ENCODE measurements around the gene TTLL5. TPM values are rescaled to one million over a fixed set of nuclear protein-coding genes. Genes with fewer than 3 reads are reported as not detected.

Gene TTLL5
- total and polyA plus RNA-seq, 2 of the 13 experiments (the other 11 are each of a cell fraction or from before 2014, with no cell fraction given): 11.8 to 18.8 TPM

GRCh38 chr14:75685910-75686309, 24.9 kb downstream of the TTLL5 start:
- ATAC-seq (no peak), DNase-seq (ENCODE audit: low spot score) (no peak), FAIRE-seq (no peak)
- POLR2A ChIA-PET: no interaction called here
- CTCF ChIA-PET (ENCODE audit: low intra/inter-chr PET ratio, low total read pairs): no interaction called here
- no TSS peak for BruUV-seq (replicated peaks)
- Histone ChIP-seq H2AFZ (ENCODE audit: low read length) (no peak overlapping the region), H3K9ac (ENCODE audit: insufficient read depth, low read depth, low read length) (no peak overlapping the region), H3K4me1 (ENCODE audit: insufficient read depth, low read length) (no peaks in the 10 kb centered on the region), H3K27ac (ENCODE audit: extremely low read length, insufficient read depth, low read length) (no peak overlapping the region), H3K27me3 (ENCODE audit: control insufficient read depth in 1 of 2, insufficient read depth in 2 of 2, low read length in 2 of 2) (no peaks in the 10 kb centered on the region), H3K79me2 (ENCODE audit: insufficient read depth, low read length) (no peaks in the 10 kb centered on the region), H3K4me2 (ENCODE audit: low read depth, low read length) (no peak overlapping the region), H3K4me3 (replicated peaks in 1 of 3; ENCODE audit: insufficient read depth in 1 of 3, low read depth in 2 of 3, low read length in 3 of 3) (no peak overlapping the region), H3K9me3 (ENCODE audit: low read length) (no peaks in the 10 kb centered on the region), H3K36me3 (replicated peaks in 1 of 2; ENCODE audit: control insufficient read depth in 1 of 2, insufficient read depth in 2 of 2, low read length in 2 of 2) (peaks cover 9 to 35% of the 10 kb centered on the region in 2 experiments; a peak in 4 of 5 replicates), H4K20me1 (ENCODE audit: insufficient read depth, low read length) (no peaks in the 10 kb centered on the region)
- in situ Hi-C loops (cut with HindIII; ENCODE audit: extremely low pct_ligation_motif_present, low pct_unique_long_range_greater_than_20kb): no loop called here
- TF ChIP-seq ZNF232 (CRISPR knock-in tag; IDR thresholded peaks at IDR 0.05; ENCODE audit: borderline replicate concordance) (no peak), NR2F1 (CRISPR knock-in tag; IDR thresholded peaks at IDR 0.05) (no peak), MLX (CRISPR knock-in tag; IDR thresholded peaks at IDR 0.05) (no peak), ZNF784 (CRISPR knock-in tag; IDR thresholded peaks at IDR 0.05; ENCODE audit: borderline replicate concordance) (no peak), GPN1 (CRISPR knock-in tag; IDR thresholded peaks at IDR 0.05; ENCODE audit: borderline replicate concordance) (no peak), SMARCE1 (IDR thresholded peaks at IDR 0.05; ENCODE audit: borderline replicate concordance) (no peak), ZNF737 (CRISPR knock-in tag; IDR thresholded peaks at IDR 0.05; ENCODE audit: borderline replicate concordance) (no peak)
- intact Hi-C loops (cut with micrococcal nuclease; ENCODE audit: unreplicated experiment): no loop called here
- WGBS (ENCODE audit: low lambda C conversion rate): 61% methylated on average over 2 of the region's 2 CpGs

- ATAC-seq (no peak), DNase-seq (ENCODE audit: low spot score) (no peak), FAIRE-seq (no peak)
- Histone ChIP-seq H3K4me3 (replicated peaks in 1 of 3; ENCODE audit: insufficient read depth in 1 of 3, low read depth in 2 of 3, low read length in 3 of 3) (no peak overlapping the region), H2AFZ (ENCODE audit: low read length) (no peak overlapping the region), H3K79me2 (ENCODE audit: insufficient read depth, low read length) (no peaks in the 10 kb centered on the region), H3K9me3 (ENCODE audit: low read length) (no peaks in the 10 kb centered on the region), H3K4me1 (ENCODE audit: insufficient read depth, low read length) (no peaks in the 10 kb centered on the region), H3K27ac (ENCODE audit: extremely low read length, insufficient read depth, low read length) (no peak overlapping the region), H3K9ac (ENCODE audit: insufficient read depth, low read depth, low read length) (no peak overlapping the region), H3K36me3 (replicated peaks in 1 of 2; ENCODE audit: control insufficient read depth in 1 of 2, insufficient read depth in 2 of 2, low read length in 2 of 2) (peaks cover 9 to 39% of the 10 kb centered on the region in 2 experiments; a peak in 4 of 5 replicates), H3K4me2 (ENCODE audit: low read depth, low read length) (no peak overlapping the region), H4K20me1 (ENCODE audit: insufficient read depth, low read length) (no peaks in the 10 kb centered on the region), H3K27me3 (ENCODE audit: control insufficient read depth in 1 of 2, insufficient read depth in 2 of 2, low read length in 2 of 2) (no peaks in the 10 kb centered on the region)
- 96% methylated on average over 2 of the region's 2 CpGs for WGBS (ENCODE audit: low lambda C conversion rate)
- ChIA-PET CTCF (ENCODE audit: low intra/inter-chr PET ratio, low total read pairs) (no interaction called here), POLR2A (no interaction called here)
- in situ Hi-C loops (cut with HindIII; ENCODE audit: extremely low pct_ligation_motif_present, low pct_unique_long_range_greater_than_20kb) (no loop called here), intact Hi-C loops (cut with micrococcal nuclease; ENCODE audit: unreplicated experiment) (no loop called here)
- BruUV-seq (replicated peaks): no TSS peak
- TF ChIP-seq HNRNPLL (IDR thresholded peaks at IDR 0.05; ENCODE audit: low read depth, low read length, poor library complexity, severe bottlenecking) (no peak), MEIS1 (CRISPR knock-in tag; IDR thresholded peaks at IDR 0.05; ENCODE audit: borderline replicate concordance) (no peak), TBX3 (IDR thresholded peaks at IDR 0.05; ENCODE audit: borderline replicate concordance) (no peak), ZBTB39 (CRISPR knock-in tag; IDR thresholded peaks at IDR 0.05) (no peak), POLR2A (IDR thresholded peaks at IDR 0.05; ENCODE audit: insufficient read depth in 1 of 2, low read depth in 2 of 2, low read length in 2 of 2) (no peak), TCF7L2 (IDR thresholded peaks at IDR 0.05; ENCODE audit: low read depth, low read length) (no peak), ZKSCAN5 (CRISPR knock-in tag; IDR thresholded peaks at IDR 0.05) (no peak), ZNF44 (CRISPR knock-in tag; IDR thresholded peaks at IDR 0.05) (no peak), ZBTB25 (CRISPR knock-in tag; IDR thresholded peaks at IDR 0.05) (no peak)
Observed at GRCh38 chr14:75689012-75689411, 28.0 kb downstream of the TTLL5 start.
